Skeletal muscle tissue (tissue), 4 donors: Measurements from ENCODE around the gene UROC1. TPM values are rescaled to one million over a fixed set of nuclear protein-coding genes. Genes with fewer than 3 reads are reported as not detected.

ENCODE experiments used
- H3K27ac ChIP-seq: one replicate; pipeline ENCODE4 v1.7.0; 2013; ENCODE audit warnings: mild to moderate bottlenecking, low read depth, low read length, inconsistent platforms
- H3K27me3 ChIP-seq, 3 donors: one replicate each; pipeline ENCODE4 v1.7.0; 2013; ENCODE audit warnings: low read length in 3 of 3; ENCODE audit not compliant: control insufficient read depth in 3 of 3, insufficient read depth in 3 of 3
- H3K36me3 ChIP-seq, 3 donors: one replicate each; pipeline ENCODE4 v1.7.0; 2013; ENCODE audit warnings: low read length in 3 of 3; ENCODE audit not compliant: control insufficient read depth in 3 of 3, insufficient read depth in 3 of 3
- H3K4me1 ChIP-seq, 3 donors: one replicate each; pipeline ENCODE4 v1.7.0; 2013; ENCODE audit warnings: low read length in 3 of 3, mild to moderate bottlenecking in 3 of 3; ENCODE audit not compliant: control insufficient read depth in 3 of 3, insufficient read depth in 3 of 3
- H3K4me3 ChIP-seq, 3 donors: one replicate each; pipeline ENCODE4 v1.7.0; 2013; ENCODE audit warnings: low read length in 3 of 3
- H3K9ac ChIP-seq, 3 donors: one replicate each; pipeline ENCODE4 v1.7.0; 2013; ENCODE audit warnings: low read length in 3 of 3, mild to moderate bottlenecking in 3 of 3, moderate library complexity in 2 of 3, low read depth in 1 of 3
- H3K9me3 ChIP-seq, 3 donors: one replicate each; pipeline ENCODE4 v1.7.0; 2013; ENCODE audit warnings: low read length in 3 of 3; ENCODE audit not compliant: control insufficient read depth in 3 of 3
- total RNA-seq: library from RNA; depleted of rRNA; stranded (reverse); fragments of >200 nt; gene quantifications from one replicate; pipeline ENCODE4 v1.2.3, GENCODE V29; 2014
- donor health status: Osteomylitis.

The UROC1 gene
- not detected for total RNA-seq

DNA sequence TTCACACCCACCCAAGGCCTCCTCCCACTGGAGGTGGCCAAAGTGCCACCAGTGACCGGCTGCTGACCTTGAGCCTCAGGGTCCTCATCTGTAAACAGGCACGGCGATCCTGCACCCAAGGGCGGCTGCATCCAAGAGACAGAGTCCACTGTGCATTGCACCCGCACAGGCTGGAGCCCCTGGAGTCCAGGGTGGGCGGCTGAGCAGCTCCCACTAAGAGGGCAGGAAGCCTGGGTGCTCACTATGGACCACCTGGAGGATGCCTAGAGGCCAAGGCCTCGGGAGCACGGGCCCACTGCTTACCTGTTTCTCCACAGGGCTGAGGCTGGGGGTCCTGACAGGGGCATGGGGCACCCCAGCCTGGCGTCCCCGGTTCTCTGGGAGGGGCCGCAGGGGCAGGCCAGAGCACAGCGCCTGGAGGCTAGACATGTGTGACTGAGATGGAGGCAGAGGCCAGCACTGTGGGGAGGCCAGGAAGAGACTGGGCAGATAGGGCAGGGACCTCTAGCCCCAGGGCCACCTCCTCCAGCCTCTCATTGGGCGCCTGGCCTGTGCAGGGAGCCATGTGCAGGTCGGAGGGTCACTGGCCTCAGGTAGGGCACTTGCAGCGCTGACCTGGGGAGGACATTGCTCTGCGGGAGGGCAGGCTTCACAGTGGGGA, at the start of gene UROC1:
UROC1 (minus strand) TSS at position 483 of the 661 bp plus-strand sequence; CDS start at position 429, 54 bp downstream.
- Histone ChIP-seq H3K4me1 (peaks cover 0 to 7% (median 1%) of the 10 kb centered on the region in 3 donors), H3K9ac (no peak within 1 kb of the TSS), H3K27me3 (peaks cover 0 to 4% (median 3%) of the 10 kb centered on the region in 3 donors)

DNA sequence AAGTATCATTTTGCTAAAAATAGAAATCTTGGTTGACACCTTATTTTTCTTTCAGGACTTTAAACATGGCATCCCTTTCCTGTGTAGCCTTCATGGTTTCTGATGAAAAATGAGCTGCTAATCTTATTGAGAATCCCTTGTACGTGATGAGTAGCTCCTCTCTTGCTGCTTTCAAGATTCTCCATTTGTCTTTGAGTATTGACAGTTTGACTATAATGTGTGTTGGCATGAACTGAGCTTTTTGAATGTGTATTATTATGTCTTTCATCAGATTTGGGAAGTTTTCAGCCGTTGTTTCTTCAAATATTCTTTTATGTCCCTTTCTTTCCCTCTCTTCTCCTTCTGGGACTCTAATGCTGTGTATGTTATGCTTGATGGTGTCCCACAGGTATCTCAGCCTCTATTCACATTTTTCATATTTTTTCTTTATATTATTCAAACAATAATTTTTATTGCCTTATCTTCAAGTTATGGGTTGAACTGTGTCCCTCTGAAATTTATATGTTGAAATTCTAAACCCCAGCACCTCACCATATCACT, 45.2 kb upstream of the UROC1 start:
- Histone ChIP-seq H3K27me3 (no peaks in the 10 kb centered on the region), H3K36me3 (no peaks in the 10 kb centered on the region), H3K4me3 (no peak overlapping the region), H3K27ac (no peak overlapping the region), H3K9ac (no peak overlapping the region), H3K4me1 (no peaks in the 10 kb centered on the region), H3K9me3 (no peaks in the 10 kb centered on the region)

More for the DNA sequence above, at the start of gene UROC1:
- Histone ChIP-seq H3K27ac (no peak within 1 kb of the TSS), H3K36me3 (no peaks in the 10 kb centered on the region), H3K9me3 (no peaks in the 10 kb centered on the region), H3K4me3 (no peak within 1 kb of the TSS)

- Histone ChIP-seq H3K36me3 (no peaks in the 10 kb centered on the region), H3K9me3 (no peaks in the 10 kb centered on the region), H3K4me1 (no peaks in the 10 kb centered on the region), H3K9ac (no peak within 1 kb of the TSS), H3K27me3 (no peaks in the 10 kb centered on the region), H3K4me3 (no peak within 1 kb of the TSS), H3K27ac (no peak within 1 kb of the TSS)
Observed at GRCh38 chr3:126558336-126559071, 40.9 kb upstream of the UROC1 start, which contains the start of gene C3orf22. Gene C3orf22, minus strand, starts transcription at chr3:126558932. Its CDS starts 5,542 bp downstream, at chr3:126553390.

DNA sequence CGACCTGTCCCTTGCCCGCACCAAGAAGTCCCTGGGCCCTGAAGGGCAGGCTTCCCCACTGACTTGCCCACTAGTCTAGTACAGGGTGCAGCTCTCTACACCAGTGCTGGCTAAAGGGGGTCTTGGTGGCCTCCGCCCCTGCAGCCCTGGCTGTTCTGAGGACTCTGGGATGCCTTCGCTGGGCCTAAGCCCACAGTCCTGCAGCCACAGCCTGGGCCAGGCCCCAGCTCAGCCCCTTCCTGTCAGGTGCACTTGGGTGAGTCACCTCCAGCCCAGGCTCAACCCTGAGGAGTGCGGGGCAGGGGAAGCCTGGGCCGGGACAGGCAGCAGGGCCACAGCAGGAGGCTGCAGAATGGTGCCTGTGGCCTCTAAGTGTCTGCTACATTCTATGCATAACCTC, 40.2 kb upstream of the UROC1 start:
- H3K4me3 ChIP-seq, result no peak overlapping the region
- no peaks in the 10 kb centered on the region for H3K27me3 ChIP-seq

DNA sequence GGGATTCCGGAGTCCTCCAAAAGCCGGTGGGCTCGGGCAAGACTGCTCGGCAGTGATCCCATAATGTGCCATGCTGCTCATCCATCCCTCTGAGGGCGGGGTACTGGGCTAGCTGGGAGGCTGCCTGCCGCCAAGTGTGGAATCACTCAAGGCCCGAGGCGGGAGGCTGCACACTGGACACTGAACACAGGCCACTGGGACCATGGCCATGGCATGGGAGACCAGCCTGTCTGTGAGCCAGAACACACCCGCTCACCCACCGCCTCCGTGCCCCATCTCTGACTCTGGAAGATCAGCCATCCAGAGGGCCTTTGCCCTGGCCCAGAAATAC, 39.8 kb upstream of the UROC1 start:
- H3K9ac ChIP-seq, result no peak overlapping the region

More for the DNA sequence above, 40.2 kb upstream of the UROC1 start:
- Histone ChIP-seq H3K4me1 (no peaks in the 10 kb centered on the region), H3K36me3 (no peaks in the 10 kb centered on the region), H3K9ac (no peak overlapping the region), H3K9me3 (no peaks in the 10 kb centered on the region), H3K27ac (no peak overlapping the region)

DNA sequence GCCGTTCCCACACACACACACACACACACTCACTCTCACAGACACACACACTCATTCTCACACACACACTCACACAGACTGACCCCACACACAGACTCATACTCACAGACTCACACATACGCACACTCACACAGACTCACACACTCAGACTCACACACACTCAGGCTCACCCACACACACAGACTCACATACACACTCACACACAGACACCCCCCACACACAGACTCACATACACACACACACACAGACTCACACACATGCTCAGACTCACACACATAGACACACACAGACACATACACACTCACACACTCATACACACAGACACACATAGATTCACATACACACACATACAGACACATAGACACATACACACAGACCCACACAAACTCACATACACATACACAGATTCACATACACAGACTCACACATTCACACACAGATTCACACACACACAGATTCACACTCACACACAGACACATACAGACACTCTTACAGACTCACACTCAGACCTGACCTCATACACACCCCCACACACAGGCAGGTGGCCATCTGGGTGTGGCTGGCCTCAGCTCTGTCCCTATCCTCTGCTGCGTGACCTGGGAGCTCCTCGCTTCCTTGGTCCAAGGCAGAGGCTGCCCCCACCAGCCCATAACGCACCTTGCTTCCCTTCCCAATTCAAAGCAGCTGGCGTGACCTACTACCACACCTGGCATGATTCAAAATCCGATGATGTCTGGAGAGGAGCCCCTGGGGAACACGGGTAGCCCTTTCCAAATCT, 39.3 kb upstream of the UROC1 start:
- Histone ChIP-seq H3K27ac (no peak overlapping the region), H3K4me1 (peaks cover 0 to 2% (median 0%) of the 10 kb centered on the region in 3 donors), H3K9ac (no peak overlapping the region), H3K36me3 (no peaks in the 10 kb centered on the region), H3K4me3 (no peak overlapping the region), H3K9me3 (no peaks in the 10 kb centered on the region), H3K27me3 (no peaks in the 10 kb centered on the region)

More for the DNA sequence above, 39.8 kb upstream of the UROC1 start:
- no peak overlapping the region for H3K27ac ChIP-seq
- H3K9me3 ChIP-seq, result no peaks in the 10 kb centered on the region
- no peaks in the 10 kb centered on the region for H3K4me1 ChIP-seq
- H3K4me3 ChIP-seq, result no peak overlapping the region
- no peaks in the 10 kb centered on the region for H3K36me3 ChIP-seq
- no peaks in the 10 kb centered on the region for H3K27me3 ChIP-seq

DNA sequence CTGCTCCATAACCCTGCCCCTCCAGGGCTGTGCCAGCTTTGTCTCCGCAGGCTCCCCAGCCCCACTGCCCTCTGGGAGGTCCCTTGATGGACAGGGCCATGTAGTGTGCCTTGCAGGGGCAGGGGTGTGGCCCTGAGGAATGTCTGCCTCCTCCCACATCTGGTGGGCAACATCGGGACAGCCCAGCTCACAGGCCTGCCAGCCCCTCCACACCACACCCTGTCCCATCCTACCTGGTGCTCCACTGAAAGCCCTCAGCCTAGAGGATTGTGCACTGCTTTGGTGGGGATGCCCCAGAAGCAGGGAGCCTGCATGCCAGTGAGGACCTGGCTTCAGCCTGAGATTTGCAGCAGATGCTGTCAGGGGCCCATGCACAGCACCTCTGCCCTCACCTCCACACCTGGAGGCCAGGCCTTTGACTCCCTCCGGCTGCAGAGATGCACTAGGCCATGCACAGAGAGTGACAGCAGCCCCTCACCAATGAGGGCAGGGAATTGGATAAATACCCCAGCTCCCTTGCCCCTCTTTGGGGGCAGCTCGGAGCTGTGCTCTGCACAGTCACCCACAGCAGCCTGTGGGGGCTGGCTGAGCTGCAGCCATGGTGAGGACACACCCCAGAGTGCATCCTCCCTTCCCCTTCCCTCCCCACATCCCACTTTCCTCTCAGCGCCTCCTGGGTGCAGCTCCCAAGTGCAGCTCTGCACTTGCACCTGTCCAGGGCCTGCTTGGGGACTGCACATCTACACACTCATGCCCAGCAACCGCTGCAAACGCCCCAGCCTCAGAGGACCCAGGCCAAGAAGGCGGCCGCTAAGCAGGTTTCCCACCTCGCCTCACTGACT, 38.4 kb upstream of the UROC1 start:
- Histone ChIP-seq H3K4me1 (peaks cover 0 to 9% (median 3%) of the 10 kb centered on the region in 3 donors), H3K9me3 (no peaks in the 10 kb centered on the region), H3K27ac (no peak overlapping the region), H3K27me3 (no peaks in the 10 kb centered on the region), H3K9ac (no peak overlapping the region), H3K36me3 (no peaks in the 10 kb centered on the region), H3K4me3 (no peak overlapping the region)

DNA sequence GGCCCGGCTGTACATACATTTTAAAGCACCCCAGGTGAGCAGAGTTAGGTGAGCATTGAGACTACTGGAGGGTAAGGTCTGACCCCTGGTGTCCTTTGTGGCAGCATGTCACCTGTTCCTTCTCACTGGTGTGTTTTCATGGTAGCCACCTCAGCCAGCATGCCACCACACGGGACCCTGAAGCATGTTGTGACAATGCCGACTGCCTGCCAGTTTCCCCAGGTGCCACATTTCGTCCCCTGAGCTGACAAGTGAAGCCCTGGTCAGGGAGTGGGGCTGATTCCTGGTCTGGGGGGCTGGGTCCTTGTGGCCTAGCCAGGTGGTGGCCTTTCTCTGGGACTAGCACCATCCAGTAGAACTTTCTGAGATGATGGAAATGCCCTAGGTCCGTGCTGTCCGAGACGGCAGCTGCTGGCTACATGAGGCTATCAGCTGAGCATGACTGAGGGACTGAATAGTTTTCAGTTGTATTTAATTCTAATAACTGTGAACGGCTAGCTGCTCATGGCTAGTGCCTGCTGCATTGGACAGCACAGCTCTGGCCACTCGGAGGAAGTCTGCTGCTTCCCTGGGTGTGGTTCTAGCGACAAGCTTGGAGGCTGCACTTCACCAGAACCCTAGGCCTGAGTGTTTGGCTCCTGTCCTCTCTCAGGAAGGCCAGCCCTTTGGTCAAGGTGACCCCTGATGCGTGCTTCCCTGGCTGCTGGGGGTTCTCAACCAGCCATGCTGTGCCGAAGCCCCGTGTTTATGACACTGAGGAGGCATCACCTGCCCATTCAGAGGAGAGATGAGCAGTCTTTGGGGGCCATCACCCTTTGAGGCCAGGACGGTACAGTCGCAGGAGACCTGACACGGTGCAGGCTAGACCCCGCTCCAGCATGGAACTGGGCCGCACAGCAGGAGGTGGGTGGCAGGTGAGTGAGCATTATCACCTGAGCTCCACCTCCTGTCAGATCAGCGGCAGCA, 37.3 kb upstream of the UROC1 start:
- Histone ChIP-seq H3K9me3 (no peaks in the 10 kb centered on the region), H3K4me1 (peaks cover 4 to 19% (median 7%) of the 10 kb centered on the region in 3 donors), H3K36me3 (no peaks in the 10 kb centered on the region), H3K27me3 (peaks cover 0 to 6% (median 0%) of the 10 kb centered on the region in 3 donors), H3K9ac (no peak overlapping the region), H3K27ac (no peak overlapping the region), H3K4me3 (no peak overlapping the region)
